ENCODE measurements around the gene BYSL.

Gene BYSL

DNA sequence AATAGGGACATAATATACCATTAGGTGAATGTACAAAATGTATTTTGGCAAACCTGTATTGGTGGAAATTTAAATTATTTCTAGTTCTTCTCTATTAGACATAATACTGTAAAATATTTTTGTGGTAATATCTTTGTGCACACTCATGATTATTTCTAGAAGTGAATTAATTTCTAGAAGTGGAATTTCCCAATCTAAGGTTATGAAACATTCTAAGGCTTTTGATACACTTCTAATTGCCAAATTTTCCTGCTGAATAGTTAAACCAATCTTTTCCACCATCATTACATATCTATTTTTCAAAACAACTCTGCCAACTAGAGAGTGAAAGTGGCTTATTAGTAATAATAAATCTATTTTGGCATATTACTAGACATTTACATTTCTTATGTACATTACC lies 22.2 kb downstream of the BYSL start:
- DNase-seq = no peak

DNA sequence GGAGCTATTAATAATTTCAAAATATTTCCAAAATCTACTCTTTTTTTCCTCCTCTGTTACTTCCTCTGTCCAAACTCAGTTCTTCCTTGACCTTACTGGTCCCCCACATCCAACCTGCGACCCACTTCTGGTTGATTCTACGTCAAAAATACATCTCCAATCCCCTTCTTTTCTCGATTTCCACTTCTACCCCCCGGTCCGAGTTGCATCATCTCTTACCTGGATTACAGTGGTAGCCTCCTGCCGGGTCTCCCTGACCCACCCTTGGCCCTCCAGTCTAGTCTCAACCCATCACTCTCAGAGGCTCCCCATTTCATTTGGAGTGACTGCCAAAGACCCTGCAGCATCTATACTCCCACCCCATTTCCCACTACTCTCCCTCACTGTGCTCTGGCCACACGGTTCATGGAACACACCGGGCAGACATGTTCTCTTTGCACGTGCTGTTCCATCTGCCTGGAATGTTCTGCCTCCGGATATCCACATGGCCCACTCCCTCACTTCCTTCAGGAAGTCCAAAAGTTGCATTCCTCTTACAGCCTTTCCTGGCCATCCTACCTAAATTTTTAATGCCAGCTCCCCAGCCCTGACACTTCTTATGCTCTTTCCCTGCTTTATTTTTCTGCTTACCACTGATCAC lies 26.4 kb downstream of the BYSL start:
- no peak for DNase-seq

DNA sequence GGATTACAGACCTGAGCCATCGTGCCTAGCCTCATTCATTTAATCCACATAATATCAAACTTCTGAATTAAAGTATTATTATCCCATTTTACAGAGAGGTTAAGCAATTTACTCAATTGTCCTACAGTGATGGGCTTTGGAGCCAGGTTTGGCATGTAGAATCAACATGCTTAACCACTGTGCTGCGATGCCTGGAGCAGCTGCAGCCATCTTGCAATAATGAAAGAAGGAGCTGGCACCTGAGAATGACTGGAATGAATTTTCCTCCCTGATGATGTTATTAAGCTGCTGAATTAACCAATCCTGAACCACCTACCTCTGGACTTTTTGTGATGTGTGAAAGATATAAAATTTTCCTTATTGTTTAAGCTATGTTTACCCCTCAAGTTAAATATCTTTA lies 33.4 kb downstream of the BYSL start:
- DNase-seq = no peak

DNA sequence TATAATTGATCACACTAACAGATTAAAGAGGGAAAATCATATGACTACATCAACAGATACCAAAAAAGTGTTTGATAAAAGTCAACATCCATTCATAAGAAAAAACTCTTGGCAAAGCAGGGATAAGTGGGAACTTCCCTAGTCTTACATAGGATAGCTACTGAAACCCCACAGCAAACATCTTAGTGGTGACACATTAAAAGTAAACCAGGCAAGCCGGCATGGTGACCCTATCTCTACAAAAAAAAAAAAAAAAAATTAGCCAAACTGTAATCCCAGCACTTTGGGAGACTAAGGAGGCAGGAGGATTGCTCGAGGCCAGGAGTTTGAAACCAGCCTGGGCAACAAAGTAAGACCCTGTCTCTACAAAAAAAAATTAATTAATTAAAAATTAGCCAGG lies 34.1 kb downstream of the BYSL start:
- DNase-seq = no peak

DNA sequence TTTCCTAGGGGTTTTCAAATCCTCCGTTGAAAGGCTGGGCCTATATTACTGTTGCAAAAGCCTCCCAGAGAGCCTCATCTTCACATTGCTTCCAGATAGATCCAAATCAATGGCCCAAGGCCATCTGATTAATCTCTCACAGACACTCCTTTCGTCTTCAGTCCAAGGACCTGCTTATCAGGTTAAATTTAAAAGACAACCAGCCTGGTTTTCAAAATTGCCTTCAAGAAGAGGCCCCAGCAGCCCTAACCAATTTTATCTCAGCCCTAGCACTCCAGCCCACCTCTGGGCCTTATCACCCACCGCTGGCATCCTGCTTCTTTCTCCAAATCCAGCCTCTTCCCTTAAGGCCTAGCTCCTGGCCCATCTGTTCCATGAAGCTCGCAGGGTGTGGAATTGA lies 35.8 kb downstream of the BYSL start:
- DNase-seq = no peak

DNA sequence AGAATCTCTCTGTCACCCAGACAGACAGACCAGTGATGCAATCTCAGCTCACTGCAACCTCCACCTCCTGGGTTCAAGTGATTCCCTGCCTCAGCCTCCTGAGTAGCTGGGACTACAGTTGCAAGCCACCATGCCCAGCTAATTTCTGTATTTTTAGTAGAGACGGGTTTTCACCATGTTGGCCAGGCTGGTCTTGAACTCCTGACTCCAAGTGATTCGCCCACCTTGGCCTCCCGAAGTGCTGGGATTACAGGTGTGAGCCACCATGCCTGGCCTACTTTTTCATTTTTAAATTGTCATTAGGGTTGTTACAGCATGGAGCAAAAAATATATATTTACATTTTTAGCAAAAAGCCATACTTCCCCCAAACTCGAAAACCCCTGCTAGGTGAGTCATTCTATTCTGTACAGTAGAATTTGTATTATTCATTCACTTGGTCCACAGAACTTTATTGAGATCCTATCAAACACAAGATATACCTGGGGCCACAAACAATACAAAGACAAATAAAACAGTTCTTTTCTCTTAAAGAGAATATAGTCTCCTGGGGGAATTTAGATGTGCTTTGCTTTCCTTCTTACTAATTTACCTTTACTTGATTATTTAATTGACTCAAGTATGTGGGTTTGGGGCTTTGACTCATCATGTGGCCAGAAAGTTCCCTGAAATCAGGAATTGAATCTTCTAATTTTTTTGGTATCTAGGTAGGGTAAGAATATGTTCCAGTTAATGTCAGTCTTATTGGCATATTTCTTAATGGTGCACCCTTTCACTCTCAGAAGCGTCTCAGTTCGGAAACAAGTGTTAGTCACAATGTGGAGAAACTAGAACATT lies 36.9 kb downstream of the BYSL start:
- DNase-seq = no peak

DNA sequence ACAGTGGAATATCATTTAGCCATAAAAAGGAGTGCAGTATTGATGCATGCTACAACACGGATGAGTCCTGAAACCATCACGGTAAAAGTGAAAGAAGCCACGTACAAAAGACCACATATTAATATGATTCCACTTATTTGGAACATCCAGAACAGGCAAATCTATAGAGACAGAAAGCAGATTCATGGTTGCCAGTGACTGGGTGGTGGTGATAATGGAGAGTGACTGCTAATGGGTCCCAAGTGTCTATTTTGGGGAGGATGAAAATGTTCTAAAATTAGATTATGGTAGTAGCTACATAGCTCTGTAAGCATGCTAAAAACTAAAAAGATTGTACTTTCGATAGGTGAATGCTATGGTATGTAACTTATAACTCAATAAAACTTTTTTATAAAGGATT lies 38.7 kb downstream of the BYSL start:
- DNase-seq = no peak

DNA sequence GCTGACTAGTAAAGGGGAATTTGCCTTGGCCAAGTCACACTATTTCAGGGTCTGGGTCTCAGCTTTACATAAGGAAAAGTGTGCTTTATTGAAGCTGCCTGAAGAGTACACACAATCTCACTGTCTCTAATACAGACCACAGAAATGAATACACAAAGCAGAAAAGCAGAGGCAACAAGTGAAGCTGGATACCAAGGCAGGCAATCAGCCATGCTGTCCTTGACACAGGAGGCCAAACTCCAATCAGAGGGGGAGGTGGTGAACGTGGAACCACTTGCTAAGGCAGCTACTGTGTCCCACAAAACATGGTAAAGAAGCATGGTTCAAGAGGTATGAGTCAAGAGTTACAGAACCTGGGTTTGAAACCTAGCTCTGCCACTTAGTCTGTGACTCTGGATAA lies 42.1 kb downstream of the BYSL start:
- no peak for DNase-seq

DNA sequence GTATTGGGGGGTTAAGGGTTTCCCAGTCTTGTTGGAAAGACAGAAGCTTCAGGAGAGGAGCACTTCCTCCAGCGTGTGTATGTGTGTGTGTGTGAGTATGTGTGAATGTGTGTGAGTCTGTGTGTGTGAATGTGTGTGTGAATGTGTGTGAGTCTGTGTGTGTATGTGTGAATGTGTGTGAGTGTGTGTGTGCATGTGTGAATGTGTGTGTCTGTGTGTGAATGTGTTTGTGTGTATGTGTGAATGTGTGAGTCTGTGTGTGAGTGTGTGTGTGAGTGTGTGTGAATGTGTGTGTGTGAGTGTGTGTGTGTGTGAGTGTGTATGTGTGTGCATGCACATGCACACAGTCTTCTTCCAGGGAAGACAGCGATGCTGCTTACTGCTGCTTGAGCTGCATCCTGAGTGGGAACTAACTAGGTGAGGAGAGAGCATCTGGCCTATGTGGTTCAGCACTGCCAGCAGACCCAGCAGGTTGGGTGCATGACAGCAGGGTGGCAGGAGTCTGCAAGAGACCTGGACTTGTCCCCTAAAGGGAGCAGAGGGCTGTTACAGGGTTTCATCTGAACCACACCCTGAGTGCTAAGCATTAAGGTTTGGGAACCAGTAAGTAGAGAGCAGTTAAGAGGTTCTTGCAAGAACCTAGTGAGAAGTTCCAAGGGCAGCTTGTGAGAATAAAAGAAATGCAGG lies 43.0 kb downstream of the BYSL start:
- DNase-seq = no peak

DNA sequence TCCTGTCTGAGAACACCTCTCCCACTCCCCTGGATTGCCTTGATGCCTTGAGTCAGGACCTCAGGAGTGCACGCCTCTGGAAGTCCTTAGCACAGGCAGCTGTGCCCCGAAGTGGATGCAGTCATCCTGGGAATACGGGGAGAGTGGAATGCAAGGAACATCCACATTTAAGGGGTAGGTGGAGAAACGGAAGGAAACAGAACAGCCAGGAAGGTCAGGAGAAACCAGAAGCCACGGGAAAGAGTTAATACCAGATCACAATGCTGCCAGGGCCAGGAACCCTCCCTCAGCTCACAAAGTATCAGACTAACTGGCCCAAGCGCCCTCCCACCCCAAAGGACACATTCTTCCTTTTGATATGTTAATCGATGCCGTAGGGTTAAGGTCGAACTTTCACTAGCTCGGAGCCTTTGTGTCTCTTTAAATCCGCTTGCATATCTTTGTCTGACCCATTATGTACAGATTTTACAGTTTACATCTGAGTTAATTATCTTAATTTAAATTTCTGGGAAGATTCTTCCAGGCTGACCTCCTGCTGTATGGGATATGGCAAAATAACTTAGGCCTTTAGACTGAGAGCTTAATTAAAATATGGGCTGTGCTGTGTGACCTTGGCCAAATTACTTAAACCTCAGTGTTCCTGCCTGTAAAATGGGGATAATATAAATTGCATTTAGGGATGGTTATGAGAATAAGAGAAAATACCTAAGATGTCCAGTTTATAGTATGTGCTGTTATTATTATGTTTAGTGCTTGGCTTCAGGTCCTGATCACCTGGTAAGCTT lies 44.3 kb downstream of the BYSL start:
- DNase-seq = no peak

DNA sequence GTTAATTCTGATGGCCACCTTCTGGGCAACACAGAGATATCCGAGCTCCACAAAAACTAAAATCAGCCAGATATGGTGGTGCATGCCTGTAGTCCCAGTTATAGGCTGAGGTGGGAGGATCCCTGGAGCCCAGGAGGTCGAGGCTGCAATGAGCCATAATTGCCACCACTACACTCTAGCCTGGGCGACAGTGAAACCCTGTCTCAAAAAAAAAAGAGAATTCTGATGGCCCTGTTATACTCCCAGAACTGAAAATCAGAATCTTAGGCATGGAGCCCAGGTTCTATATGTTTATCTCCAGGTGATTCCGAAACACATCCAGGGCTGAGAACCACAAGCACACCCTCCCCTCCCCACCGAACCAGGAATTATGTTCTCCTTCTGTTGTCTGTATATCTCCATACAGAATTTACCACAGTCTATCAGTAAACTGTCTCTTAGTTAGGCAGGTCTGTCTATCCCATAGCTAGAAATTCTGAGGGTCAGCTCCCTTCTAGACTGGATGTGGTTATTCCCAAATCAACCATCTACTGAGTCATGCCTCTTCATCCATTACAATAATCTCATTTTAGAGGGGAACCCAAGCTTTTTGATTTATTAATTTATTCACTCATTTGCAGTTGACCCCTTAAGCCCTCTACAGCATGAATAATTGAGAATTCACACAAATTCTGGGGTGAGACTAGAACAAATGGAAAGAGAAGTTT lies 45.1 kb downstream of the BYSL start:
- DNase-seq = no peak

DNA sequence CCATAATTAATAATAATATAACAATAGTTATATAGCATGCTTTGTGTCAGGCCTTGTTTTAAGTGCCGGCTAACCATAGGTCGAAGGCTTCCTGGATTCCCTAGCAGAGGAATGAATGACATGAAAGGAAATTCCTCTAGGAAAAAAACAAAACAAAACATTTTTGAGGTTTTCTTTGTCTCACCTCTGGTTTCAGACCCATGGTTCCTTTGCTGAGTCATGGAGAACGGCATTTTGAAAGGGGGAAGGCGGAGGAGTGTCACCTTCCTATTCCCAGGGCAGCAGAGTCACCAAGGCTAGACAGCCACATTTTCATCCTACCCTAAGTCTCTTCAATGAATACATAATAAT lies 45.6 kb downstream of the BYSL start:
- DNase-seq = no peak

DNA sequence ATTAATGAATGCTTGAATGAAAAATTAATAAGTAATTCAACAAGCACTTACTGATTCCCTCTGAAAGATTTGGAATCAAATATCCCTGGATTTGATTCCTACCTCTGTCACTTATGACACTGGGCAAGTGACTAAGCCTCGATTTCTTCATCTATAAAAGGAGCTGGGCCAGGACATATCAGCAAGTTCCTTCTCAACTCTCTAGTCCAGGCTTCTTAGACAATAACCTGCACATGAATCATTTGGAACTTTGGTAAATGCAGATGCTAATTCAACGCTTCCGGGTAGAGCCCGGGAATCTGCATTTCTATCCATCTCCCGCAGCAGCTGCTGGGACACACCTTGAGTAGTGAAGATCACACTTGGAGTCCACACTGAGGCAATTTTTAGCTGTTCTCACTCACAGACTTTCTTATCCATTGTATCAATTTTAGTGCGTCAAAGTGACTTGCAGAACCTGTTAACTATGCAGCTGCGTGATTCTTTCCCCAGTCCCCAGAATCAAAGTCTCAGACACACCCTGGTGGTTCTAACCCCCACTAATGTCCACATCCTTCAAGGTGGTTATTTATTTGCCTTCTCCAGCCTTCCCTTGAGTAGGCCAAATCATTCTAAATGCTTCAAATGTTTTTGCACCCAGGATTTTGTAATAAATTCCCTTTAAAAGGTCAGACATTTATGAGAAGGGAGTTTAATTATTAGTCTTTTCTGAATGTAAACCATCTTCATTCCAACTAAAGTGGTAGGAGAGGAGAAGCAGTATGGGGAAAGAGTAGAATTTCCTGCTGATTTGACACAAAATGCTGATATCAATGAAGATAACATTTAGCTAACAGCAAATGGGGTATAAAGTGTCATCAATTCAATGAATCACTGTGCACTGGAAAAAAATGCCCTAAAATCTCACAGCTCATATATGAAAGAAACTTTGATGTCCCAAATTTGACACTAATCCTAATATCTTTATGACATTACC lies 46.3 kb downstream of the BYSL start:
- no peak for DNase-seq

DNA sequence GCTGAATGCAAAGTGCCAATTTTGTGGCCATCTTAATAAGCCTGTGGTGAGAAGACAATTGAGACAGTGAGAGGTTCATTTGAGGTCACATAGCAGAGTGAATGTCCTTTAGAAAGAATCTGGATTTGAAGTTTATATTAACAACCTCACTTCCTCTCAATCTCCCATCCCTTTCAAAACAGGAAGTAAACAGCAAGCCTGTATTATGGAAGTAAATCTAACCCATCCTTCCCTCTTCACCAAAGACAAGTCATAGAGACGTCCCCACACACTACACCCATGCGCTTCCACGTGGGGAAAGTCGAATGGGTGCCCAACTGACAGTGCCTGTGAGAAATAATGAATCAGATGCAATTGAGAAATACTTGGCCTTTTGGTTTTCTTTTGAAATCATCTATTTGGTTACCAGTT lies 49.1 kb downstream of the BYSL start:
- no peak for DNase-seq

DNA sequence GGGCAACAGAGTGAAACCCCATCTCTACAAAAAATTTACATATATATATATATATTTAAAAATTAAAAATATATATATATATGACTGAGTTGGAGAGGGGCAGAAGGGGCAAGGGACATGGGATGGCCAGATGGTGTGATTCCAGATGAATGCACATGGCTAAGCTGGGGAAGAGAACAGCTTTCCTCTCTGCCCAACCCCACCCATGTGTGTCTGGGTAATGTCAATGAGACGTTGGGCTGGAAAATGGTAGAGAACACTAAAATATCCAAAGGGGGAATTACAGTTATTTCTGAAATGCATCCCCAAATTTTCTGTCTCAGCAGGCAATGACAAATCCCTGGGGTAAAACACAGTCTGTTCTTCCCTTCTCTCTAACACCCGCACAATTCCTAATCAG lies 51.5 kb downstream of the BYSL start:
- DNase-seq = no peak

DNA sequence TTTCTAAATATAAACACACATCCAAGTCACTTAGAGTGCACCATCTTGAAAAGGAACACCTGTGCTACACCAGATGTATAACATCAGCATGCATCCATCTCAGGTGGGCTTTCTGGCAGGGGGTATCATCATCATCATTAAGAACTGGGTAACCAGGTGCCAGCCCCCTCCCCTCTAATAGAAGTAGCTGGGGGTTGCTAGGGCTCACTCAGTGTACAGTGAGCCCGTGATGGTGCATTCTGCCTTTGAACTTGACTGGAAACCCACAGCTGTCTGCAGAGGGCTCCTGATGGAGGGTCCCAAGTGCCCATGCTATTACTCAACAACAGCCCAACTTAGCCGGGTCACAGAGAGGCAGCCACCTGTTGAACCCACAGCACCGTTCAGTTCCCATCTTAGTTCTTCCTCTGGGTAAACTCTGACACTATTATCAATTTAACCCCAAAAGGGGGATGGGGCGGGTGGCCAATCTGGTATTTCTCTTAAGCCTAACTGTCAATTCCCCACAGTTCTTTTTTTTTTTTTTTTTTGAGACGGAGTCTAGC lies 53.1 kb downstream of the BYSL start:
- DNase-seq = no peak

DNA sequence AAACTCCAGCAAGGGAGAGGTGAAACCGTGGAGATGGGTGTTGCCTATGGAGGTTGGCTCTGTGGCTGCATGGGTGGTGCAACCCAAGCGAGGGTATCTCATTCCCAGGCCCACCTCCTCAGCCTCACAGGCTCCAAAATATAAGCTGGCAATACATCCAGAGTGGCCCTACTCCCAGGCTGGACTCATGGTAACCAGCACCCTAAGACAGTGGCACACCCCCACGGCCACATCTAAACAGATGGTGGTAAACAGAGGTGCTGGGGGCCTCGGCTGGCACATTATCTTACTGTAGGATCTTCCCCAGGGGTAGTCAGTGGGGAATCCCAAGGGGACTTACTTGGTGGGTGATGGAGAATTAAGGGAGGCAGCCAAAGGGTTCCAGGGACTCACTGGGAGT lies 54.0 kb downstream of the BYSL start:
- no peak for DNase-seq

DNA sequence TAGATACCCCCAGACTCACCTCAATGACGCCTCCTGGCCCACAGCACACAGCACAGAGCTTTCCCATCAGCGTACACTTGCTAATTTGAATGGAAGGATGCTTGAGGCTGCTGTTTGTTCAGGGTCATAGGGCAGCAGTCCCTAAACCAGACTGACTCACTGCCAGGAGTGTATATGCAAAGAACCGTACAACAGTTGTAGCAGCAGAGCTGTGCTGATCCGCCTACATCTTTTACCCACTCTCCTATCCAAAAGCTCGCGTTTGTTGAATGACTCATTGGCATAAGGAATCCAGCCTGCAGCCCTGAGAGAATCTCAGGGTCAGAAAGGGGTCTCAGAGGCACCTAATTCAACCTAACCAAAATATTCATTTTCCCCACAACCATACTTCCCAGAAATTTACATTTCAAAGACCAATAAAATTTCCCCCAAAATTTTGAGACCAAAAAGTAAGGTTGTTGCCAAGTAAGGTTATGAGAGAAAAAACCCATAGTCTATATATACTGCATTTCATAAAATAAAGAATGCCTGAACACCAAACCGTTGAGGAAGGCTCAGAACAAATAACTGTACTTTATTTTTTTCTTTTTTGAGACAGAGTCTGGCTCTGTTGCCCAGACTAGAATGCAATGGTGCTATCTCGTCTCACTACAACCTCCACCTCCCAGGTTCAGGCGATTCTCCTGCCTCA lies 55.6 kb downstream of the BYSL start:
- no peak for DNase-seq
